NCI-H1092 treated with DMSO at 0.1 percent for 48 hours (cell line): ENCODE results near the gene CAMTA1.
"Not testable (repeated sequence)": the region's sequence is repeated elsewhere in the genome, so short reads cannot be mapped to it uniquely, and the experiment has no call there.

Experiments
- DNase-seq: peaks from one replicate; lab custom pipeline; 2025; lab: John Stamatoyannopoulos, UW

CAMTA1 gene

GRCh38 chr1:7150724-7151280 is 365.5 kb downstream of the CAMTA1 start:
- peak; percentile 77 for DNase-seq

DNA sequence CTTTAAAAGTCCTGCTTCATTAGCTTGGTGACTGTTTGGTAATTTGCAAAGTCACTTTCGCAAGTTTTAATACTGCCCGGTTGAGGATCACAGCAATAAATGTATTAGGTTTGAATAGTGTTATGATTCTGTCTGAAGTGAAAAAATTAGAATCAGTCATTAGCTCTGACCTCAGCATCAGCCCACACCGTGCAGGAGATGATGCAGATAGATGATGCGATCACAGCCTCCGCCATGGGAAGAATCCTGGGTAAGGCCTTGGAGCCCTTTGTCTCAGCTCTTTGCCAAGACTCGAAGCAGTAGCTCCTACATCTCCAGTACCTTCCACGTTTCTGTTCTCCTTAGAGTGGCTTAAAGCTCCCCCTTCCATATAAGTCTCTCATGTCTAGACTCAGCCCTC is 366.7 kb downstream of the CAMTA1 start:
- no peak for DNase-seq

DNA sequence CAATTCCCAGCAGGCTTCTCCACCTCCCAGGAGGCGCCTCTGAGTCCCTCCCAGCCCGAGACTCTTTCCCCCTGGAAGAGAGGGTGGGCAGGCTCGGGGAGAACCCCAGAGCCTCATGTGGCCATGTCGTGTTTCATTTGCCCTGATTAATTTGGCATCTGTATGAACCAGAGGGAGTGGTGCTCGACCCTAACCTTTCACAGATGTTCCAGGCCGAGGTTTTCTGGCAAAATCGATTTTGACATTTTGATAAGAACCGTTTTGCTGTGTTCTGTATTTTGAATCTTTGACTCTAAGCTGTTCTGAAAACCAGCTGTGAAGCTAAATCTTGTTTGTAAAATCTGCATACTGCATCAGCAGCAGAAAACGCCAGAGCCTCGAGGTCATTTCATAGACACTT is 367.4 kb downstream of the CAMTA1 start:
- no peak for DNase-seq

DNA sequence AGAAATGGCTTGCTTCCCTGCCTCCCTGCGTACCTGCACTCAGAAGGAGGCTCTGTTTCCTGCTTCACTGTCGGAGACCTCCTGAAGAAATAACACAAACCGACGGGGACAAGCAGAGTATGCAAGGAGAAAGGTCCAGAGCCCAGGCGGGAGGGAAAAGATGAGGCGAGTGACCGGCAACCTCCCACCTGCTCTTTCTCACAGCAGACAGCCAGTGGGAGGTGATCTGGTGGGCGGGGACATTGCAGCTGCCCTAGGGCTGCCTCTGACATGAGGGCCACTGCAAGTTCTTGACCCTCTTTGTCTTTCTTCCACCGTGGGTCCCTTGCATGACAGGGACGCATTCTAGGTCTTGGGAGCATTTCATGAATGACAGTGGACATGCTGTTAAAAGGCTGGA is 368.2 kb downstream of the CAMTA1 start:
- no peak for DNase-seq

DNA sequence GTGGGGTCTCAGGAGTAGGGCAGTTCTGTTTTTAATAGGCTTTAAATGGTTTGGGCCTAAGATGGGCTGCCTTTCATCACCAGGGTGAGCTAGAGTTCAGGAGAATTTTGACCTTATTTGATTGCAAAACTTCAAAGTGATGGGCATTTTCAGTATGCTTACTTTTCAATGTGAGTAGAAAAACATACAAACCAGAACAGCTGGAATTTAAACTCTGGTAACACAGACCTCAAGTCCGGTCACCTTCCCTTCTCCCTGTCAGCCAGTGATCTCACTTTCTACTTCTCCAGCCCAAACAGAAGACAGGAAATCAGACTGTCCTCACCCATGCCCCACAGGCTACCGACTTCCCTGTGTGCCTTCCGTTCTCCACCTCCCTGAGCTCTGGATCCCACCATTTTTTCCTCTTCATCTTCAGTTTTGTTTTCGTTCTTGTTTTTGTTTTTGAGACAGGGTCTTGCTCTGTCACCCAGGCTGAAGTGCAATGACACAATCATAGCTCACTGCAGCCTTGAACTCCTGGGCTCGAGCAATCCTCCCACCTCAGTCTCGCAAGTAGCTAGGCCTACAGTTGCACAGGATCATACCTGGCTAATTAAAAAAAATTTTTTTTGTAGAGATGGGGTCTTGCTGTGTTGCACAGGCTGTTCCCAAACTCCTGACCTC is 374.0 kb downstream of the CAMTA1 start:
- DNase-seq: no peak

DNA sequence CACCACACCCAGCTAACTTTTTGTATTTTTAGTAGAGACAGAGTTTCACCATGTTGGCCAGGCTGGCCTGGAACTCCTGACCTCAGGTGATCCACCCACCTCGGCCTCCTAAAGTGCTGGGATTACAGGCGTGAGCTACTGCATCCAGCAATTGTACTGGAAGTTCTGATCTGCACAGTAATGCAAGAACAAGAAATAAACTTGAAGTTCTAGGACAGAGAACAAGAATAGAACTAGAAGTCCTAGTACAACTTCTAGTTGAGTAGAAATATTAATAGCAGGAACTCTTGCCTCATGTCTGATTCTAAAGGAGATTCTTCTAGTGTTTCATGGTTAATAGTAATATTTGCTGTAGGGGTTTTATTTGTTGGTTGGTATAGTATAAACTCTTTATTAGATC is 383.3 kb downstream of the CAMTA1 start:
- not testable (repeated sequence) for DNase-seq

- no peak for DNase-seq
Observed at GRCh38 chr1:7171168-7171567, 385.9 kb downstream of the CAMTA1 start.

GRCh38 chr1:7171574-7171973 is 386.3 kb downstream of the CAMTA1 start:
- DNase-seq: no peak

DNA sequence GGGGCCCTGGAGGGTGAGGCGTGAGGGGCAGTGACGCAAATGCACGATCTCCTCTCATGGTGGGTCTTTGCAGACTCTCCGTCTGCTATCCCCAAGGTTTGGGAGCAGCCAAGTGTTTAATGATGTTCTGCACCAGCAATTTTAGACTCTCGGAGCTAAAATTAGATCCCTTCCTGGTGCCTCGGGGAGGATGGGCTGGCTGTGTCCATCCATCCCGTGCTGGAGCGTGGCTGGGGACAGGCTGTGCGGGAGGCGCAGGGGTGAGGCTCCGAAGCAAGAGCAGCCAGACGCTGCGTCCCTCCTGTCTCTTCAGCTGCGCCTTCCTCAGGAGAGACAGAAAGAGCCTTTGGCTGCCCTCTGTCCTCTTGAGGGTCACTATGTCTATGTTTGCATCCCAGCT is 387.6 kb downstream of the CAMTA1 start:
- DNase-seq: no peak

GRCh38 chr1:7174561-7174960 is 389.3 kb downstream of the CAMTA1 start:
- DNase-seq: no peak

- no peak for DNase-seq
Observed at GRCh38 chr1:7174980-7175906, 390.0 kb downstream of the CAMTA1 start.

GRCh38 chr1:7177021-7177420 is 391.8 kb downstream of the CAMTA1 start:
- no peak for DNase-seq

GRCh38 chr1:7177438-7178146 is 392.3 kb downstream of the CAMTA1 start:
- no peak for DNase-seq

DNA sequence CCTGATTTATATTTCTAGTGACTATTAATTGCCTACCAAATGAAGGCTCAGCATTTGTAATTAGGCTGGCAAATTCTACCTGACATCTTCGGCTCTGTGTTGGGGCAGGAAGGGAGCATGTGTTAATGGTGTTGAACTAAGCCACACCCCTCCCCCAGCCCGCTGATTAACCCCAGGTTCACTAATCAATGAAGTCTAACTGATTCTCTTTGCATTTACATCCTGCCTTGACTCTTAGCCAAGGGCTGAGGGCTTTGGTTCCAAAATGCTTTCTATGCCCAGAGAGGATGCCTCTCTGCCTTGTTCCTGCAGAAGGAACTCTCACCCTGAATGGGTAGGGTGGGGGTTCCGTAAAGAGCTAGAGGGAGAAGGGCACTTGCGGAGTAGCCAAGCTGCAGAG is 393.1 kb downstream of the CAMTA1 start:
- no peak for DNase-seq

GRCh38 chr1:7178741-7179140 is 393.5 kb downstream of the CAMTA1 start:
- DNase-seq: no peak

DNA sequence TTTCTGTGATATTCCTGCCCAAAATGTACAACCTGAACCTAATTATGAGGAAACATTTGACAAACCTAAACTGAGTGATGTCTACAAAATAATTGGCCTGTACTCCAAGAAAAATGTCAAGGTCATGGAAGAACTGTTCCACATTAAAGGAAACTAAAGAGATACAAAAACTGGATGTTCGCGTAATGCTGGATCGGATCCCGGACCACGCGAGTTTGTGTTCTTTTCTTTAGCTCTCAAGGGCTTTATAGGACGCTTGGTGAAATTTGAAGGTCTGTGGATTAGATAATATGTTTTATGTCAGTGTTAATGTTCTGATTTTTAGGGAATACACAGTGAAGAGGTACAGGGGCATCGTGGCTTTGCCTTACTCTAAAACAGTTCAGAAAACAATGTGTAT is 400.5 kb downstream of the CAMTA1 start:
- no peak for DNase-seq

DNA sequence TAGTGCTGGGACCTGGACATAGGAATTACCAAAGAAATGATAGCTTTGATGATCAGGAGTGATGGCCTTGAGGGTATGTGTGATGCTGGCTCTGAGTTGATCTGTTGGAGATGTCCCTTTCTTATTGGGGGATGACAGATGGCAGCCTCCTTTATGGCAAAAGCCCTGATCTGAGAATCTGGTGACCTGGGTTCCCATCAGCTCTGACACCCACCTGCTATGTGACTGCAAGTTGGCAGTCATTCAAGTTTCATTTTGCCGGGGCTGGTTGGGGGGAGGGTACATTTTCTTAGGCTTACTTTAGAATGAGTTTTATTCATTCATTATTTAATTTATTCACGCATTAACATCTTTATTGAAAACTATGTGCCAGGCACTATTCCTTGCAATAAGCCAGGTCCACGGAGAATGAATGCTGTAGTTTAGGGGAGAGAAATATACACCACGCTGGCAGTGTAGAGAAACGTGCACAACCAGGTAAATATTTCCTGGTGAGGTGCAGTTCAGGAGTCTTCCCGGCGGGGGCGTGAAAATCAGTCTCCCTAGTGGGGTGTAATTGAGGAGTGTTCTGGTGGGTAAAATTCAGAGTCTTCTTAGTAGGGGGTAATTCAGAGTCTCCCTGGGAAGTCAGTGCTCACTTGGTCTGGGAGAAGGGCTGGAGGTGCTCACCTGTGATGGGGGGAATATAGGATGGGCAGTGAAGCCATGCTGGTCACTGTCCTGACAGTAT is 401.3 kb downstream of the CAMTA1 start:
- DNase-seq: peak; percentile 43

DNA sequence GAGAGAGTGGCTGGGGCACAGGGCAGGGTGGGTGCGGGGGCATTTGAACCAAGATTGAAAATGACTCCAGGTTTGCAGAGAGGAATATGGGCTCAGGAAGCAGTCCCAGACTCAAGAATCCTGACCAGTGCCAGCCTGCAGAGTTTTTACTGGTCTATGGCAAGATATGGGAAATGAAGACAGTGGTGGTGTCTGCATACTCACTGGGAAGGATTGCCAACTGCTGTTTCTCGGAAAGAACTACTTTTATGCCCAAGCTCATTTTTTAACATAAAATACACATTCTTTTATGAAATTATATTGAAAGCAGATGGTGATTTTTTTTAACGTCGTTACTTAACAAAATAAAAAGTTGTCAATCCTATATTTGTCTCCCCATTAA is 401.8 kb downstream of the CAMTA1 start:
- DNase-seq: no peak

GRCh38 chr1:7190261-7190660 is 405.0 kb downstream of the CAMTA1 start:
- no peak for DNase-seq

DNA sequence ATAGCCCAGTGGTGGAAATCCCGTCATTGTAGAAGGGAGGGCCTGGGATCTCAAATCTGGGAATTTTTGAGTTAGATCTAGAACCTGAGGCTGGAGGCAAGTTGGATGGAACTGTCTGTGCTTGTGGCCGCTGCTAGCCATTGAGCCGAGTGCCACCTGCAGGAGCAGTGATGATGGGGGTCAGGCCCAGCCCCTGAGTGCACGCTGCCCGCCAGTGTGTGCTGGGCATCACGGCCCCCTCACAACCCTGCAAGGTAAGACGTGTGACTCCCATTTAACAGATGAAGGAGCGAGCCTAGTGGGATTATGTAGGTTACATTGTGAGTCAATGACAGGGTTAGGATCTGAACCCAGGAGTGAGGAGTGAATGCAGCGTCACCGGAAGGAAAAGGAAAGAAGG is 407.2 kb downstream of the CAMTA1 start:
- DNase-seq: no peak

- DNase-seq: no peak
Observed at GRCh38 chr1:7196036-7196911, 411.0 kb downstream of the CAMTA1 start.
